SK-N-SH (cell line): ENCODE measurements around the gene CHCHD6. TPM values are rescaled to one million over a fixed set of nuclear protein-coding genes. Genes with fewer than 3 reads are reported as not detected.

ENCODE experiments used
- CTCF ChIA-PET: fragments of 300-600, 350-600 bp; formaldehyde crosslinking; extraction: SDS; loops from one replicate; lab custom pipeline; 2021; lab: Yijun Ruan, JAX
- POLR2A ChIA-PET: fragments of 350-600 bp; sonication (Branson Sonifier 250); formaldehyde crosslinking; extraction: SDS; loops from one replicate; lab custom pipeline; 2020; ENCODE audit warnings: antibody characterized with exemption, inconsistent platforms; lab: Yijun Ruan, JAX
- DNase-seq: peaks from one replicate; pipeline ENCODE4 v3.0.0; 2012
- H2AFZ ChIP-seq: fragments of 200-600 bp; sonication (generic); 2 replicates; pipeline ENCODE4 v1.8.1; 2016; ENCODE audit warnings: antibody characterized with exemption, mild to moderate bottlenecking, low read depth
- H3F3A ChIP-seq: fragments of 200-600 bp; sonication (generic); replicated peaks from 2 replicates; pipeline ENCODE3; 2016; ENCODE audit warnings: antibody characterized with exemption, mild to moderate bottlenecking; ENCODE audit not compliant: insufficient read depth
- H3K27ac ChIP-seq, 2 experiments: fragments of 200-500 bp in 1 of 2; fragments of 200-600 bp in 1 of 2; sonication (Bioruptor generic) in 1 of 2; sonication (generic), shearing (Covaris generic) in 1 of 2; 2 replicates each; pipeline versions ENCODE4 v1.5.1 to v1.6.1; 2014 to 2016; ENCODE audit warnings: low read depth in 2 of 2, inconsistent platforms in 1 of 2, low read length in 1 of 2, mild to moderate bottlenecking in 1 of 2, mixed read lengths in 1 of 2
- H3K27me3 ChIP-seq: fragments of 200-600 bp; sonication (generic), shearing (Covaris generic); 2 replicates; pipeline ENCODE4 v1.6.1; 2016; ENCODE audit warnings: mixed run types; ENCODE audit not compliant: insufficient read depth
- H3K36me3 ChIP-seq, 2 experiments: fragments of 200-500 bp in 1 of 2; fragments of 200-600 bp in 1 of 2; sonication (Bioruptor generic) in 1 of 2; sonication (generic) in 1 of 2; replicated peaks in 1 of 2; 2 replicates each; pipeline versions ENCODE3 to v1.5.1; 2014 to 2016; ENCODE audit warnings: low read length in 1 of 2, mild to moderate bottlenecking in 1 of 2; ENCODE audit not compliant: insufficient read depth in 2 of 2, control insufficient read depth in 1 of 2
- H3K4me1 ChIP-seq, 2 experiments: fragments of 200-500 bp in 1 of 2; fragments of 200-600 bp in 1 of 2; sonication (Bioruptor generic) in 1 of 2; sonication (generic), shearing (Covaris generic) in 1 of 2; 2 replicates each; pipeline versions ENCODE4 v1.5.1 to v1.6.1; 2014 to 2016; ENCODE audit warnings: low read depth in 1 of 2, low read length in 1 of 2, mixed run types in 1 of 2; ENCODE audit not compliant: insufficient read depth in 2 of 2, control insufficient read depth in 1 of 2
- H3K4me2 ChIP-seq: fragments of 200-600 bp; sonication (generic), shearing (Covaris generic); 2 replicates; pipeline ENCODE4 v1.6.1; 2017; ENCODE audit warnings: mixed run types
- H3K4me3 ChIP-seq, 2 experiments: fragments of 200-500 bp in 1 of 2; fragments of 200-600 bp in 1 of 2; sonication (Bioruptor generic) in 1 of 2; sonication (generic), shearing (Covaris generic) in 1 of 2; 2 replicates each; pipeline versions ENCODE4 v1.5.1 to v1.8.1; 2014 to 2016; ENCODE audit warnings: low read depth in 2 of 2, inconsistent platforms in 1 of 2, low read length in 1 of 2, mild to moderate bottlenecking in 1 of 2, mixed read lengths in 1 of 2, moderate library complexity in 1 of 2
- H3K79me2 ChIP-seq: fragments of 200-600 bp; sonication (generic); 2 replicates; pipeline ENCODE4 v1.8.1; 2017; ENCODE audit warnings: mild to moderate bottlenecking; ENCODE audit not compliant: insufficient read depth
- H3K9ac ChIP-seq: fragments of 200-600 bp; sonication (generic); 2 replicates; pipeline ENCODE4 v1.6.1; 2017; ENCODE audit warnings: mixed run types
- H3K9me2 ChIP-seq: fragments of 200-600 bp; sonication (generic); 2 replicates; pipeline ENCODE4 v1.6.1; 2017; ENCODE audit warnings: mixed run types
- H3K9me3 ChIP-seq: fragments of 200-600 bp; sonication (generic); 2 replicates; pipeline ENCODE4 v1.6.1; 2017; ENCODE audit warnings: mixed run types, mild to moderate bottlenecking, moderate library complexity
- H4K20me1 ChIP-seq: fragments of 200-600 bp; sonication (generic); 2 replicates; pipeline ENCODE4 v1.6.1; 2017; ENCODE audit warnings: mild to moderate bottlenecking, mixed run types; ENCODE audit not compliant: insufficient read depth
- EP300 ChIP-seq, 2 experiments: IDR thresholded peaks; 2 replicates each; pipeline versions ENCODE4 v1.4.0 to v1.6.1; 2012; ENCODE audit warnings: borderline replicate concordance in 1 of 2, low read depth in 1 of 2, low read length in 1 of 2
- EZH2phosphoT487 ChIP-seq: fragments of 200-600 bp; sonication (generic); IDR thresholded peaks from 2 replicates; pipeline ENCODE4 v1.6.1; 2017; ENCODE audit warnings: low read depth, mixed run types, mild to moderate bottlenecking, antibody characterized with exemption, moderate library complexity, borderline replicate concordance
- FOSL2 ChIP-seq: IDR thresholded peaks from 2 replicates; pipeline ENCODE4 v1.4.0; 2012; ENCODE audit warnings: low read depth, mild to moderate bottlenecking, moderate library complexity, borderline replicate concordance
- FOXJ3 ChIP-seq: sonication (generic); formaldehyde crosslinking; IDR thresholded peaks from 2 replicates; pipeline ENCODE4 v1.5.1; 2020; ENCODE audit warnings: mild to moderate bottlenecking, missing genetic modification reagents
- FOXM1 ChIP-seq: IDR thresholded peaks from 2 replicates; pipeline ENCODE4 v1.4.0; 2012; ENCODE audit warnings: low read depth, mild to moderate bottlenecking
- GATA2 ChIP-seq: sonication (generic); formaldehyde crosslinking; IDR thresholded peaks from 2 replicates; pipeline ENCODE4 v1.5.0; 2020; ENCODE audit warnings: mild to moderate bottlenecking, missing genetic modification reagents
- JUND ChIP-seq: IDR thresholded peaks from 2 replicates; pipeline ENCODE4 v1.4.0; 2012
- MEF2A ChIP-seq: IDR thresholded peaks from 2 replicates; pipeline ENCODE4 v1.4.0; 2012; ENCODE audit warnings: low read depth, borderline replicate concordance
- MXI1 ChIP-seq: IDR thresholded peaks from 2 replicates; pipeline ENCODE4 v1.6.1; 2012; ENCODE audit warnings: mild to moderate bottlenecking, low read depth, low read length, improper control_type of control experiment
- POLR2AphosphoS5 ChIP-seq: IDR thresholded peaks from 2 replicates; pipeline ENCODE4 v1.6.1; 2012; ENCODE audit warnings: low read depth, low read length
- RAD21 ChIP-seq: IDR thresholded peaks from 2 replicates; pipeline ENCODE4 v1.6.1; 2012; ENCODE audit warnings: mild to moderate bottlenecking, low read length
- RXRA ChIP-seq: IDR thresholded peaks from 2 replicates; pipeline ENCODE4 v1.4.0; 2012; ENCODE audit warnings: low read depth, mild to moderate bottlenecking, borderline replicate concordance
- SIN3A ChIP-seq: IDR thresholded peaks from 2 replicates; pipeline ENCODE4 v1.6.1; 2012; ENCODE audit warnings: low read depth, mild to moderate bottlenecking, low read length, moderate library complexity, borderline replicate concordance
- SMC3 ChIP-seq: IDR thresholded peaks from 2 replicates; pipeline ENCODE4 v1.6.1; 2012; ENCODE audit warnings: low read depth, low read length, improper control_type of control experiment
- TAF1 ChIP-seq: IDR thresholded peaks from 2 replicates; pipeline ENCODE4 v1.6.1; 2012; ENCODE audit warnings: low read depth, mild to moderate bottlenecking, low read length, moderate library complexity, borderline replicate concordance
- TEAD4 ChIP-seq: IDR thresholded peaks from 2 replicates; pipeline ENCODE4 v1.4.0; 2012; ENCODE audit warnings: mild to moderate bottlenecking, borderline replicate concordance; ENCODE audit not compliant: insufficient read depth
- YY1 ChIP-seq: IDR thresholded peaks from 2 replicates; pipeline ENCODE4 v1.4.0; 2012; ENCODE audit warnings: low read depth, mild to moderate bottlenecking
- WGBS: methylation state at CpG from one replicate; pipeline ENCODE4 v1.1.6; 2017; ENCODE audit warnings: low lambda C conversion rate; 5-methylcytosine and 5-hydroxymethylcytosine counted together
- polyA plus RNA-seq, 3 experiments: library from polyadenylated mRNA; depleted of rRNA; stranded (reverse); fragments of >200 nt; gene quantifications; 2 replicates each; pipeline ENCODE4 v1.2.3, GENCODE V29; 2012
- TF ChIP-seq, protein P1 (sequence below): IDR thresholded peaks from 2 replicates; pipeline ENCODE4; 2012
- TF ChIP-seq, protein P2 (sequence below): IDR thresholded peaks from 2 replicates; pipeline ENCODE4 v1.4.0; 2012; ENCODE audit warnings: low read depth, borderline replicate concordance
- TF ChIP-seq, protein P3 (sequence below): IDR thresholded peaks from 2 replicates; pipeline ENCODE4 v1.4.0; 2012; ENCODE audit warnings: low read depth
- TF ChIP-seq, protein P4 (sequence below): fragments of 150-350 bp; IDR thresholded peaks from 2 replicates; pipeline ENCODE4 v1.6.1; 2016; ENCODE audit warnings: mild to moderate bottlenecking, low read depth, low read length

The CHCHD6 gene
- polyA plus RNA-seq, 1 of the 3 experiments (the other 2 are of a cell fraction) = 42.5 TPM

DNA sequence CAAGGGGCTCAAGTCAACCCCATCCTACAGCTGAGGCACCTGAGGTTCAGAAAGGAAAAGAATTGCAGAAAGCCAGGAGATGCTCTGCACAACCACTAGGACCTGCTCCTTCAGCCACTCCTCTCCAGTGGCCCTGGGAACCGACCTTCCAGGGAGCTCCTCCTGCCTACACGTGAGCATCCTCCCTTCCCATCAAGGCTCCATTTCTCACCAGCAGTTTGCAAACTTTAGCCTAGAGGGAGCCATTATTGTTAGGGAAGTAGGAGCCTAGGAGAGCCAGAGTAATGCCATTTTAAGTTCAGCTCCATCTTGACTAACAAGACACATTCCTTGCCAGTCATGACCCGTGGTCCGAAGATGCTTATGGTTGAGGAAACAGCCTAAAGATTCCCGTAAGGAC is 11.2 kb upstream of the CHCHD6 start:
- ChIA-PET CTCF (no interaction called here), POLR2A (interaction anchor here (1.3 kb wide), 1 partner anchor 9 kb away, joined by 3 read pairs; no protein-coding TSS in a partner anchor)
- Histone ChIP-seq H3F3A (no peaks in the 10 kb centered on the region), H2AFZ (no peak overlapping the region), H3K4me3 (no peak overlapping the region), H3K79me2 (no peaks in the 10 kb centered on the region), H3K9me3 (no peaks in the 10 kb centered on the region), H3K9ac (no peak overlapping the region), H4K20me1 (no peaks in the 10 kb centered on the region), H3K36me3 (no peaks in the 10 kb centered on the region), H3K27ac (no peak overlapping the region), H3K4me1 (no peaks in the 10 kb centered on the region), H3K9me2 (no peaks in the 10 kb centered on the region), H3K4me2 (no peak overlapping the region), H3K27me3 (no peaks in the 10 kb centered on the region)
- DNase-seq = no peak
- WGBS = 60% methylated on average over 5 of the region's 5 CpGs
- TF ChIP-seq SIN3A (no peak), RXRA (no peak), RAD21 (no peak), TAF1 (no peak), MXI1 (no peak), SMC3 (no peak), JUND (no peak), EP300 (IDR thresholded peaks at IDR 0.05; ENCODE audit: borderline replicate concordance in 1 of 2, low read depth in 1 of 2, low read length in 1 of 2) (no peak), YY1 (no peak), EZH2phosphoT487 (no peak), GATA2 (no peak)
- TF ChIP-seq, protein P1, sequence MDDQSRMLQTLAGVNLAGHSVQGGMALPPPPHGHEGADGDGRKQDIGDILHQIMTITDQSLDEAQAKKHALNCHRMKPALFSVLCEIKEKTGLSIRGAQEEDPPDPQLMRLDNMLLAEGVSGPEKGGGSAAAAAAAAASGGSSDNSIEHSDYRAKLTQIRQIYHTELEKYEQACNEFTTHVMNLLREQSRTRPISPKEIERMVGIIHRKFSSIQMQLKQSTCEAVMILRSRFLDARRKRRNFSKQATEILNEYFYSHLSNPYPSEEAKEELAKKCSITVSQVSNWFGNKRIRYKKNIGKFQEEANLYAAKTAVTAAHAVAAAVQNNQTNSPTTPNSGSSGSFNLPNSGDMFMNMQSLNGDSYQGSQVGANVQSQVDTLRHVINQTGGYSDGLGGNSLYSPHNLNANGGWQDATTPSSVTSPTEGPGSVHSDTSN = no peak
- TF ChIP-seq, protein P2, sequence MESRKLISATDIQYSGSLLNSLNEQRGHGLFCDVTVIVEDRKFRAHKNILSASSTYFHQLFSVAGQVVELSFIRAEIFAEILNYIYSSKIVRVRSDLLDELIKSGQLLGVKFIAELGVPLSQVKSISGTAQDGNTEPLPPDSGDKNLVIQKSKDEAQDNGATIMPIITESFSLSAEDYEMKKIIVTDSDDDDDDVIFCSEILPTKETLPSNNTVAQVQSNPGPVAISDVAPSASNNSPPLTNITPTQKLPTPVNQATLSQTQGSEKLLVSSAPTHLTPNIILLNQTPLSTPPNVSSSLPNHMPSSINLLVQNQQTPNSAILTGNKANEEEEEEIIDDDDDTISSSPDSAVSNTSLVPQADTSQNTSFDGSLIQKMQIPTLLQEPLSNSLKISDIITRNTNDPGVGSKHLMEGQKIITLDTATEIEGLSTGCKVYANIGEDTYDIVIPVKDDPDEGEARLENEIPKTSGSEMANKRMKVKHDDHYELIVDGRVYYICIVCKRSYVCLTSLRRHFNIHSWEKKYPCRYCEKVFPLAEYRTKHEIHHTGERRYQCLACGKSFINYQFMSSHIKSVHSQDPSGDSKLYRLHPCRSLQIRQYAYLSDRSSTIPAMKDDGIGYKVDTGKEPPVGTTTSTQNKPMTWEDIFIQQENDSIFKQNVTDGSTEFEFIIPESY = no peak

DNA sequence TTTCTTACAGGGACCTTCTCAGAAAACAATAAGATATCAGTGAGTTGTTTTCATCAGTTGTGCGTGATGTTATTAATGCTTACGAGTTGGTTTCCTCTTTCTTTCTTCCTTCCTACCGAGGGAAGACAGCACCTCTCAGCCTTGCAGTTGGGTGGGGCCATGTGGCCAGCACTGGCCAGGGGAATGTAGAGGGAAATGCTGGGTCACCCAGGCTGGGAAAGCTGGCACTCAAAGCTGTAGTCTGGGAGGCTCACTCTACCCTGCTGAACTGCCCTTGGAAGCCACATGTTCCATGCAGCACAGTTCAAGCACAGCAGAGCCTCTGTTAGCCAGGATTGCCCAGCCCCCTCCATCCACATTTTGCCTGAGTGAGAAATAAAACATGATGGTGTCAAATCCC is 10.1 kb upstream of the CHCHD6 start:
- 0 out of 2 replicates have a peak, but pooled peaks cover 5% of the 10 kb centered on the region for H3K27me3 ChIP-seq
- ChIA-PET POLR2A (interaction anchor here (1.3 kb wide), 1 partner anchor 10 kb away, joined by 3 read pairs; no protein-coding TSS in a partner anchor), CTCF (interaction anchor here (1.1 kb wide), 1 partner anchor 850 kb away, joined by 3 read pairs; no protein-coding TSS in a partner anchor)
- H3F3A ChIP-seq = no peaks in the 10 kb centered on the region
- no peaks in the 10 kb centered on the region for H3K9me2 ChIP-seq
- no peak overlapping the region for H2AFZ ChIP-seq
- WGBS = 64% methylated on average over 3 of the region's 3 CpGs
- no peak overlapping the region for H3K4me3 ChIP-seq
- no peak overlapping the region for H3K4me2 ChIP-seq
- no peak overlapping the region for H3K27ac ChIP-seq
- H3K4me1 ChIP-seq = no peaks in the 10 kb centered on the region
- H3K36me3 ChIP-seq = no peaks in the 10 kb centered on the region
- no peaks in the 10 kb centered on the region for H4K20me1 ChIP-seq
- H3K79me2 ChIP-seq = no peaks in the 10 kb centered on the region
- no peaks in the 10 kb centered on the region for H3K9me3 ChIP-seq
- H3K9ac ChIP-seq = no peak overlapping the region
- TF ChIP-seq, protein P2 = no peak
- TF ChIP-seq, protein P3, sequence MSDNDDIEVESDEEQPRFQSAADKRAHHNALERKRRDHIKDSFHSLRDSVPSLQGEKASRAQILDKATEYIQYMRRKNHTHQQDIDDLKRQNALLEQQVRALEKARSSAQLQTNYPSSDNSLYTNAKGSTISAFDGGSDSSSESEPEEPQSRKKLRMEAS = no peak
- TF ChIP-seq FOXM1 = no peak
- TF ChIP-seq FOSL2 = no peak
- no peak for TF ChIP-seq FOXJ3 (CRISPR knock-in tag)
- no peak for TF ChIP-seq RAD21
- TF ChIP-seq TEAD4 = no peak
- TF ChIP-seq EP300 (IDR thresholded peaks at IDR 0.05; ENCODE audit: borderline replicate concordance in 1 of 2, low read depth in 1 of 2, low read length in 1 of 2) = no peak
- no peak for TF ChIP-seq SMC3
- no peak for TF ChIP-seq MEF2A
- no peak for TF ChIP-seq POLR2AphosphoS5
- TF ChIP-seq, protein P4, sequence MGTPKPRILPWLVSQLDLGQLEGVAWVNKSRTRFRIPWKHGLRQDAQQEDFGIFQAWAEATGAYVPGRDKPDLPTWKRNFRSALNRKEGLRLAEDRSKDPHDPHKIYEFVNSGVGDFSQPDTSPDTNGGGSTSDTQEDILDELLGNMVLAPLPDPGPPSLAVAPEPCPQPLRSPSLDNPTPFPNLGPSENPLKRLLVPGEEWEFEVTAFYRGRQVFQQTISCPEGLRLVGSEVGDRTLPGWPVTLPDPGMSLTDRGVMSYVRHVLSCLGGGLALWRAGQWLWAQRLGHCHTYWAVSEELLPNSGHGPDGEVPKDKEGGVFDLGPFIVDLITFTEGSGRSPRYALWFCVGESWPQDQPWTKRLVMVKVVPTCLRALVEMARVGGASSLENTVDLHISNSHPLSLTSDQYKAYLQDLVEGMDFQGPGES = no peak
- TF ChIP-seq, all 33 proteins: peak for 0
- DNase-seq = no peak
